ENCODE data around the gene TCHP.
"Not testable (repeated sequence)": the region's sequence is repeated elsewhere in the genome, so short reads cannot be mapped to it uniquely, and the experiment has no call there.

Gene TCHP

GRCh38 chr12:109914461-109914860, 14.4 kb downstream of the TCHP start:
- no peak for DNase-seq

- DNase-seq, result no peak
These were observed 15.3 kb downstream of the TCHP start for GRCh38 chr12:109915171-109916040.

DNA sequence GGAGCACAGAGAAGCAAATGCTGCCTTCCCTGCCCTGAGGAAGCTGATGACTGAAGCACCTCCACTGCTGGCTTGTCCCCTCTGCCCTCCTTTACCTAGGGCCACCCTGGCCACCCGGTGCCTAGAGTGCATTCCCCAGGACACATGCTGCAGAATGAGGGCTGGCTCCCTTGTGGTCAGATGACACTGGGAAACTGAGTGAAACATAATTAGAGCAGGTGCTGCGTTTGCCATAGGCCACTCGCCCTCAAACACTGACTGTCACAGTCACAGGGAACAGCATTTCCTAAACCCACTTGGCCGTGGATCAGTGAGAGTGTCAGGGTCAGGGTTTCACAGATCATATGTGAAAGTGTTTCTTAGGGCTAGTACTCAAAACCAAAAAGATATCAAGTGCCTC, 16.0 kb downstream of the TCHP start:
- DNase-seq, result no peak

DNA sequence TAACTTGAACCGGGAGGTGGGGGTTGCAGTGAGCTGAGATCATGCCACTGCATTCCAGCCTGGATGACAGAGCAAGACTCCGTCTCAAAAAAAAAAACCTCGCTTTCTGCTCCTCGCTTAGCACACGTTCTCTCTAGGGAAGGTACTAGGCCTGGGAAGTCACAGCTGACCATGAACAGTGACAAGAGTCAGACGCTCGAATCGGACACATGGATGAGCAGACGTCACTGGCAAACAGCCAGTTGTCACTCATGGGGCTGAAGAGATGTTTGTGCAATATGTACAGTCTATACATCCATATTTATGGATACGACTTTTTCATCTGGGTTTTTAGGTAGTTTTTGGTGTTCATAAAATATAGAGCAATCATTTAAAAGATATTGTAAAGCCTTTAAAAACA, 19.4 kb downstream of the TCHP start:
- DNase-seq, result no peak

- DNase-seq, result no peak
These were observed 20.2 kb downstream of the TCHP start for GRCh38 chr12:109920261-109920780.

- DNase-seq, result no peak
These were observed 21.9 kb downstream of the TCHP start for GRCh38 chr12:109921982-109922381.

DNA sequence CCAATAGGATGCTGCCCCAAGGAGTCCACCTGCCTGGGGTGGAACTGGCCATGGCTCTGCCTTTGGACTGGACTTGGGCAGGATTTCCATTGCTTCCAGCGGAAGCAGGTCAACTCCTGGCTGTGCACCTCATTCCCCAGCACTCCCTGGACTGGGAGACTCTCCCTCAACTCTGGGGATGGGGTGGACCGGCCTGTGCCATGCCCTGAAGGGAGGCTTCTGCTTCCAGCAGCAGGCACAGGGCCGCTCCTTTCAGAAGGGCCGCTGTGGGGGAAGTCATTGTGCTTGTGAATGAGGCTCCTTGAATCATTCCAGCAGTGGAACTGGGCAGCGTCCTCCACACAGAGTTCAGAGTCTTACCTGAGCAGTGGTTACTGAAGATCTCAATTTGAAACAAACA, 23.0 kb downstream of the TCHP start:
- no peak for DNase-seq

- DNase-seq, result no peak
These were observed 23.6 kb downstream of the TCHP start for GRCh38 chr12:109923481-109924245.

DNA sequence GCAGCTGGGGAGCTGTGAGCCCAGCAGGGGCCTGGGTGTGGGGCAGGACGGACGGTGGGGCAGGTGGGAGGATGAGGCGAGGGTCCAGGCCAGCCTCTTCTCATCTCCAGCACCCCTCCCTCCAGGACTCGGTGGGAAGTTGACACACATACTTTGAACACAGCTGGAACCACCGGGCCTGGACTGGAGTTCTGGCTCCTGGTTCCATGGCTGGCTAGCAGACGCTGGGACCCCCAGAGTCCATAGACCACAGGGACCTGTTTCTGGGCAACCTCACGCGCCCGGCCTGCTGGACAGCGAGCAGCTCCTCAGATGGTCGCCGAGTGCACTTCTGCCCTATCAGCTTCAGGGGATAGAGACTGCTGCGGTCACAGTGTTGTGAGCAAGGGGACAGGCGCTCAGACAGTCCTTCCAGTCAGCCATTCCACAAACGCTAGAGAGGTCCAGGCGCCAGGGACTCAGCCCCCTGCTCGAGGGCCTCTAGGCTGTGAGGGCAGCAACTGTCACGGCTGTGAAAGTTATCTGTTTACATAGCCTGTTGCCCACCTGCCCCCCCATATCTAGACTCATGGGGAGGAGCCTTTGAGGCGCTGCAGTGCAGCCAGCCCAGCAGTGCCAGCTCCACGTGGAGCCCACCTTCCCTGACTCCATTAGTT, 25.2 kb downstream of the TCHP start:
- no peak for DNase-seq

GRCh38 chr12:109926016-109926415, 25.9 kb downstream of the TCHP start:
- no peak for DNase-seq

DNA sequence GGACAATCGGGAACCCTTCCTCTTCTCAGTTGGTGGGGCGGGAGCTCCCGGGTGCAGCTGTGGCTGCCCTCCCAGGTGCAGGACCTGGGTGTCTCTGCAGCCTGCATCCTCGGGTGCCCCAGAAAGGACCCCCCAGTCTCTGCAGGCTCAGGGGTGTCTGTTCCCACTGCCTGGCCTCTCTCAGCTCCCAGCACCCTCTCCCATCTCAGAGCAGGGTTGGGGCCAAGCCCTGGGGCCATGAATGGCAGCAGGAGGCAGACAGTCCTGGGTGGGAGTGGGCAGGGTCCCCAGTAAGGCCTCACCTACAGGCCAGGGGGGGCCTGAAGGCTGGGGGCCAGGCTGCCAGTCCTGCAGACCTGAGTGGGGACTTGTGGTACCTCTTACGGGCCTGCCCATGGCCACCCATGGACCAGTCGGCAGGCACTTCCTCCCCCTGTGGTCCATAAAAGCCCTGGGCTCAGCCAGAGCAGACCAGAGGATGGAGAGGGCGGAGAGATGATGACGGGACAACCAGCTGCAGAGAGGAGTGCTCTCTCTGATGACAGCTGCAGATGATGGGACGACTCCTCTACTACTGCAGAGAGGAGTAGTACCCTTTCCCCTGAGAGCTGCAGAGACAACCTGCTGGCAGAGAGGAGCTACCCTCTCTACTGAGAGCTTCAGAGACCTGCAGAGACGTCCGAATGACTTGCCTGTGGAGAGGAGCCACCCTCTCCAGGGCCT, 26.6 kb downstream of the TCHP start:
- no peak for DNase-seq

GRCh38 chr12:109927622-109928021, 27.5 kb downstream of the TCHP start:
- peak; percentile 9 for DNase-seq

DNA sequence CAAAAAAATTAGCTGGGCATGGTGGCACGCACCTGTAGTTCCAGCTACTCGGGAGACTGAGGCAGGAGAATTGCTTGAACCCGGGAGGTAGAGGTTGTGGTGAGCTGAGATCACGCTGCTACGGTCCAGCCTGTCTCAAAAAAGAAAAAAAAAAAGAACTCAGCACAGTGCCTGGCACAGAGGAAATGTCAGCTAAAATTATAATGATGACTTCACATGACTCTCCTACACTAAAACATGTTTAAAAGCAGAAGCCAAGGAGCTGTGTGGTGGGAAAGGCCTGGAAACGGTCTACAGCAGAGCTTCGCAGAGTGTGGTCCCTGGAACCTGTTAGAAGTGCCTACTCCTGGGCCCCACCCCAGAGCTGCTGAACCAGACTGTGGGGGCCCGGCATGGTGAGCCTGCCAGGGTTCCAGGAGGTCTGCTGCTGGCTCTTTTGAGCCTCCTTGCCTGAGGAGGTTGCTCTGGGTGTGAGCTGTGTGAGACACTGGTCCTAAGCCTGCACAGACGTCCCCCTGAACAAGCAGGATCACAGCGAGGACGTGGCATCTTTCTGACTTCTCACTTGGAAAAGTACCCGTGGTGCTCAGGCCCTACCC, 28.1 kb downstream of the TCHP start:
- no peak for DNase-seq

- DNase-seq, result not testable (repeated sequence)
These were observed 29.3 kb downstream of the TCHP start for GRCh38 chr12:109929326-109929725.

DNA sequence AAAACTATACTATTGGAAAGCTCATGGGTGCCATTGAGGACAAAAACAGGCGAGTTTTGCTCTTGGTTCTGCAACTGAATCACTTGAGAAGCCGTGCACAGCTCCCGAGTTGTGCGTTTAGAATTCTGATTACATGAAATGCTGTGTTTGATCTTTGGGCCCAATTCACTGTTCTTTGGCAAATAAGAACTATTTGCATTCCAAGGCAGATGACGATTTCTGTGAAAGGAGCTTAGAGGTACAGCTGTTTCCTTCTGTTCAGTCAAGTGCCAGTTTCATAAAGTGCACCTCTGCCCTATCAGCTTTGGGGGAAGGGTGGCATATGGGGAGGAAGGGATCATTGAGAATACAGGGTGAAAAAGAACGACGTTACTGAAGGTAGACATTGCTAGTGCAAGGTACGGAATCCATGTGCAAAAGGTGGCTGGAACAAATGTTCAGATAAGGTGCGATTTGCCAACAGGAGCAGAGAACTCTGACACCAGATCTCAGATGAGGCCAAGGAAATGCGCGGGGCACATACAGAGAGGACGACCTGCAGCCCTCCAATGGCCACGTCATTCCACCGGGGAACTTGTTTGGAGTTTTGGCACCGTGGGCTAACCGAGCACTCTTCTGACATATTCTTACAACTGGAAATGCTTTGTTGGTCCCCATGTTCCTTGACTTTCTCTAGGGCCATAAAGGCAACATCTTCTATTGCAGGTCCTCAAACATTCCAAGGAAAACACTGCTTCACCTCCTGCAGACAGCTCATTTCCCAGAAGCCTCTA, 30.1 kb downstream of the TCHP start:
- DNase-seq, result no peak

- no peak for DNase-seq
These were observed 31.1 kb downstream of the TCHP start for GRCh38 chr12:109931143-109931542.

- no peak for DNase-seq
These were observed 32.9 kb downstream of the TCHP start for GRCh38 chr12:109932878-109933503.

GRCh38 chr12:109934026-109934425, 34.0 kb downstream of the TCHP start:
- DNase-seq, result no peak

GRCh38 chr12:109937371-109937770, 37.3 kb downstream of the TCHP start:
- no peak for DNase-seq

DNA sequence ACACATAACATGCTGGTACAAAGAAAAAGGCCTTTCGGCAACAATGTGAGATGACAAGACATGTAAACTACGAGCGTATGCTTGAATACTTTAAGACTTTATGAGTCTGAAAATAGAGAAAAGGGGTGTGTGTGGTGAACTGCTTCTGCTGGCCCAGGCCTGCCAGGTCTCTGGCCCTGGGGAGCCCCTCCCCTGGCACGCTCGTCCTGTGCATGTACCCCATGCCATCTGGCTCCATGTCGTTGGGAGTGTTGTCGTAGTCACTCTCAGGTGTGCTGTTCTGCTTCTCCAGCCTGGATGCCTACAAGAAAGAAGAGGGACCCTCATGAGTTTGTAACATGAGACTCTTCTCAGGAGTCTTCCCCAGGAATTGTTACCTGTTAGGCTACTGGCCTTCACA, 38.9 kb downstream of the TCHP start:
- no peak for DNase-seq

DNA sequence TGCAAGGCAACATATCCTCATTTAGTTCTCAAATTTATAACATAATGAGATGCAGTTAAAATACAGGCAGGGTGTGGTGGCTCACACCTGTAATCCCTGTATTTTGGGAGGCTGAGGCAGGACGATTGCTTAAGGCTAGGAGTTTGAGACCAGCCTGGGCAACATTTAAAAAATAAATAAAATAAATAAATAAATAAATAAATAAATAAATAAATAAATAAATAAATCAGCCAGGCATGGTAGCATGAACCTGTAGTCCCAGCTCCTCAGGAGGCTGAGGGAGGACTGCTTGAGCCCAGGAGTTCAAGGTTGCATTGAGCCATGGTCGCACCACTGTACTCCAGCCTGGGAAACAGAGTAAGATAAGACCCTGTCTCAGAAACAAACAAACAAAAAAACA, 39.4 kb downstream of the TCHP start:
- DNase-seq, result no peak
